IMR-90 (cell line): ENCODE measurements around the gene SUGT1.

ENCODE experiments used
- MAFK ChIP-seq: IDR thresholded peaks from 2 replicates; pipeline ENCODE4 v1.6.1; 2012; ENCODE audit warnings: low read depth, low read length, improper control_type of control experiment
- POLR2A ChIP-seq: IDR thresholded peaks from 2 replicates; pipeline ENCODE4 v1.6.1; 2012; ENCODE audit warnings: mild to moderate bottlenecking, low read depth, low read length
- RAD21 ChIP-seq: IDR thresholded peaks from 2 replicates; pipeline ENCODE4 v1.6.1; 2012; ENCODE audit warnings: low read length, improper control_type of control experiment
- TF ChIP-seq, protein P1 (sequence below): conservative IDR thresholded peaks from 2 replicates; pipeline ENCODE4 v1.5.1; 2012; ENCODE audit warnings: mild to moderate bottlenecking, low read depth, low read length, improper control_type of control experiment
- TF ChIP-seq, protein P2 (sequence below): fragments of 150-350 bp; IDR thresholded peaks from 2 replicates; pipeline ENCODE4 v1.6.1; 2017; ENCODE audit warnings: mild to moderate bottlenecking, antibody characterized with exemption, low read length, low read depth

DNA sequence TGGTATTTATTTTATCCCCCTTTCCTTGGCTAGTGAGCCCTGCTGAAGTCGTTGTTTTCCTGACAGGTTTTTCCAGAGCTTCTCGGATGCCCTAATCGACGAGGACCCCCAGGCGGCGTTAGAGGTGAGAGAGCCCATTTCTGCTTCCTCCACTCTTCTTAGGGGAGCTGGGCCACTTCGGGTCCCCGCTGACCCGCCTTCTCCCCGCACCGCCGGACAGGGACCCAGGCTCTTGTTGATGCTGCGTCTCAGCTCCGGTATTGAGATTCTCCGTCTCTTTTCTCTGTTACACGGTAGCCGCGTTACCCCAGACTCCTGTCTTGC, 306 bp downstream of the SUGT1 start:
- TF ChIP-seq POLR2A (no peak), MAFK (no peak), RAD21 (no peak)
- TF ChIP-seq, protein P1, sequence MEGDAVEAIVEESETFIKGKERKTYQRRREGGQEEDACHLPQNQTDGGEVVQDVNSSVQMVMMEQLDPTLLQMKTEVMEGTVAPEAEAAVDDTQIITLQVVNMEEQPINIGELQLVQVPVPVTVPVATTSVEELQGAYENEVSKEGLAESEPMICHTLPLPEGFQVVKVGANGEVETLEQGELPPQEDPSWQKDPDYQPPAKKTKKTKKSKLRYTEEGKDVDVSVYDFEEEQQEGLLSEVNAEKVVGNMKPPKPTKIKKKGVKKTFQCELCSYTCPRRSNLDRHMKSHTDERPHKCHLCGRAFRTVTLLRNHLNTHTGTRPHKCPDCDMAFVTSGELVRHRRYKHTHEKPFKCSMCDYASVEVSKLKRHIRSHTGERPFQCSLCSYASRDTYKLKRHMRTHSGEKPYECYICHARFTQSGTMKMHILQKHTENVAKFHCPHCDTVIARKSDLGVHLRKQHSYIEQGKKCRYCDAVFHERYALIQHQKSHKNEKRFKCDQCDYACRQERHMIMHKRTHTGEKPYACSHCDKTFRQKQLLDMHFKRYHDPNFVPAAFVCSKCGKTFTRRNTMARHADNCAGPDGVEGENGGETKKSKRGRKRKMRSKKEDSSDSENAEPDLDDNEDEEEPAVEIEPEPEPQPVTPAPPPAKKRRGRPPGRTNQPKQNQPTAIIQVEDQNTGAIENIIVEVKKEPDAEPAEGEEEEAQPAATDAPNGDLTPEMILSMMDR: no peak
- TF ChIP-seq, protein P2, sequence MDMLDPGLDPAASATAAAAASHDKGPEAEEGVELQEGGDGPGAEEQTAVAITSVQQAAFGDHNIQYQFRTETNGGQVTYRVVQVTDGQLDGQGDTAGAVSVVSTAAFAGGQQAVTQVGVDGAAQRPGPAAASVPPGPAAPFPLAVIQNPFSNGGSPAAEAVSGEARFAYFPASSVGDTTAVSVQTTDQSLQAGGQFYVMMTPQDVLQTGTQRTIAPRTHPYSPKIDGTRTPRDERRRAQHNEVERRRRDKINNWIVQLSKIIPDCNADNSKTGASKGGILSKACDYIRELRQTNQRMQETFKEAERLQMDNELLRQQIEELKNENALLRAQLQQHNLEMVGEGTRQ: no peak
